Muscle of back (tissue), 13 donors: ENCODE data around the gene PPM1N. TPM values are rescaled to one million over a fixed set of nuclear protein-coding genes. Genes with fewer than 3 reads are reported as not detected.

Source experiments
- DNase-seq, 3 donors: peaks; one replicate each; pipeline versions ENCODE4 v3.0.0 to v3.0.0-alpha.2; 2013
- long read RNA-seq, 9 donors: transcript quantifications; one replicate each; lab custom pipeline, GENCODE V29; 2026
- polyA plus RNA-seq, 10 donors: library from polyadenylated mRNA; unstranded; fragments of 120-200 nt; gene quantifications; one replicate each; pipeline ENCODE4 v1.2.1, GENCODE V29; 2013; ENCODE audit not compliant: insufficient read length in 10 of 10

The PPM1N gene, protein sequence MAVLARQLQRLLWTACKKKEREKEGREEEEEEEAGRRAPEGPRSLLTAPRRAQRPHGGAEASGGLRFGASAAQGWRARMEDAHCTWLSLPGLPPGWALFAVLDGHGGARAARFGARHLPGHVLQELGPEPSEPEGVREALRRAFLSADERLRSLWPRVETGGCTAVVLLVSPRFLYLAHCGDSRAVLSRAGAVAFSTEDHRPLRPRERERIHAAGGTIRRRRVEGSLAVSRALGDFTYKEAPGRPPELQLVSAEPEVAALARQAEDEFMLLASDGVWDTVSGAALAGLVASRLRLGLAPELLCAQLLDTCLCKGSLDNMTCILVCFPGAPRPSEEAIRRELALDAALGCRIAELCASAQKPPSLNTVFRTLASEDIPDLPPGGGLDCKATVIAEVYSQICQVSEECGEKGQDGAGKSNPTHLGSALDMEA
- 1 to 10 TPM in 3 of 10 donors, under 1 TPM in 7; 0.66 to 2.4 (median 0.77) TPM for polyA plus RNA-seq
- long read RNA-seq, donor 1, result 0 reads
- long read RNA-seq, donor 2, partial matches to known transcripts, result 0 of 1 reads
- long read RNA-seq, donor 2, other reads (novel, unspliced or antisense), result 0 of 1 reads
- long read RNA-seq, donor 3, result 0 reads
- long read RNA-seq, donor 4, partial matches to known transcripts, result 0 of 1 reads
- long read RNA-seq, donor 4, other reads (novel, unspliced or antisense), result 0 of 1 reads
- long read RNA-seq, donor 5, partial matches to known transcripts, result 0 of 1 reads
- long read RNA-seq, donor 5, other reads (novel, unspliced or antisense), result 0 of 1 reads
- long read RNA-seq, donor 6, partial matches to known transcripts, result 0 of 1 reads
- long read RNA-seq, donor 6, other reads (novel, unspliced or antisense), result 0 of 1 reads
- long read RNA-seq, donor 7, result 0 reads
- long read RNA-seq, donor 8, result 0 reads
- long read RNA-seq, donor 9, partial matches to known transcripts, result 20 of 20 reads
- long read RNA-seq, donor 9, other reads (novel, unspliced or antisense), result 0 of 20 reads

DNA sequence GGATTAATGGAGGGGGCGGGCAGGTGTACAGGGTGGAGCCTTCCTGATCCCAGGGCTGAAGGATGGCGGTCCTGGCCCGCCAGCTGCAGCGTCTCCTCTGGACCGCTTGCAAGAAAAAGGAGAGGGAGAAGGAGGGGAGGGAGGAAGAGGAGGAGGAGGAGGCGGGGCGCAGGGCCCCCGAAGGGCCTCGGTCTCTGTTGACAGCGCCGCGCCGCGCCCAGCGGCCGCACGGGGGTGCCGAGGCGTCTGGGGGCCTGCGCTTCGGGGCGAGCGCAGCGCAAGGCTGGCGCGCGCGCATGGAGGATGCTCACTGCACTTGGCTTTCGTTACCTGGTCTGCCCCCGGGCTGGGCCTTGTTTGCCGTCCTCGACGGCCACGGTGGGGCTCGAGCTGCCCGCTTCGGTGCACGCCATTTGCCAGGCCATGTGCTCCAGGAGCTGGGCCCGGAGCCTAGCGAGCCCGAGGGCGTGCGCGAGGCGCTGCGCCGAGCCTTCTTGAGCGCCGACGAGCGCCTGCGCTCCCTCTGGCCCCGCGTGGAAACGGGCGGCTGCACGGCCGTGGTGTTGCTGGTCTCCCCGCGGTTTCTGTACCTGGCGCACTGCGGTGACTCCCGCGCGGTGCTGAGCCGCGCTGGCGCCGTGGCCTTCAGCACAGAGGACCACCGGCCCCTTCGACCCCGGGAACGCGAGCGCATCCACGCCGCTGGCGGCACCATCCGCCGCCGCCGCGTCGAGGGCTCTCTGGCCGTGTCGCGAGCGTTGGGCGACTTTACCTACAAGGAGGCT lies at the start of gene PPM1N:
Gene PPM1N (plus strand): TSS at position 33 of the 785 bp plus-strand sequence. CDS start 30 bp downstream, at position 63.
- peak in 1 of 3 donors; percentile 62 for DNase-seq

DNA sequence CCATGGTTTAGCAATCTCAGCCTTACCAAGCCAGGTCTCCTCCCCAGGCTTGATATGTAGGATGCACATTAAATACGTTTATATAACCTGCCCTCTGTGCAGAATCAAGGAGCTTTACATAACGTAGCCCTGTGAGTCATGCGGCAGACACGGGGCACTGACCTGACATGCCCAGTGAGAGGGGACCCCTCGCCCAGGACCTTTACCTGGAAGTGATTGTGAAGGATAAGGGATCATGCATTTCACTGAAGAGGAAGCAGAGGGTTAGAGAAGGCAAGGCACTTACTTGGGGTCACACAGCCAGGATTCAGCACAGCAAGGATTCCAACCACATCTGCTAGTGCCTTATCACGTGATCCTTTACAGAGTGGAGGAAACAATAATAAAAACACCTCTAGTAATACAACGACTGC lies 49.4 kb upstream of the PPM1N start:
- DNase-seq, result no peak

DNA sequence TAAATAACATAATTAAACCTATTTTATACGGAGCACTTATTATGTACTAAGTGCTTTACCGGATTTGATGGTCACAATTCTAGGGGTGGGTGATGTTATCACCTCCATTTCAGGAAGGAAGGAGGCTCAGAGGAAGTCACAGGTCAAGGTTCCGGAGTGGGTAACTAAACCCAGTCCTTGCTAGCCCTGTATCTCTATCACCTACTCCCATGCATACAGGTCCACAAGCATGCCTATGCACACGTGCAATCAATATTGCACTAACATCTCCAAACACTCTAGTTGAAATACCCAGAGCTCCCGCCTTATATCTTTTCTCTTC lies 48.3 kb upstream of the PPM1N start:
- no peak for DNase-seq

DNA sequence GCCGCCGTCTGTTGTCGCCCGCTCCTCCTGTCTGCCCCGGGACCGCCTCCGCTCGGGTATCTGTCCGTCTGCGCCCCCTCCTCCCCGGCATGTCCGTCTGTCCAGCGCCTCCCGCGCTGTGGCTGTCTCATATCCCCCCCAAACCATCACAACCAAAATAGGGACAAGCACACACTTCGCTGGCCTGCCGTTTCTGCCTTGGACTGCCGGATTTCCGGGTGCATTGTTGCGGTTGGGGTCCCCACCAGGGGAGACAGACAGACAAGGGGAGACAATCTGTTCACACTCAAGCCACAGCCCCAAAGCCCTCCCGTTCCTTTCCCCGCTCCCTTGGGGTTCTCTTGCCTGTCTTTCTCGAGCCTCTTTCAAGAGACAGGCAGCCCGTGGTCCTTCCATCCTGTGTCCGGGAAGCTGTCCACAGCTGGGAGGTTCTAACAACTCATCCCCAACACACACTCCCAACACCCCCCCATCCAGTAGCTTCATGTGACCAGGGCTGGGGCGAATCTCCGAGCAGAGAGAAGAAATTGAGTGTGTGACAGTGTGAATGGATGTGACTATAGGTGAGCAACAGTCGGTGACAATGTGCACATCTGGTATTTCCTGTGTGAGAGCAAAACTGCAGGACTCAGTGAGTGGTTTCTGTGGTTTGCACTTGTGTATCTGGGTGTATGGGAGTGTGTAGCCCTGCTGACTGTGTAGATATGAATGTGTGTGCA lies 47.0 kb upstream of the PPM1N start:
- peak in 2 of 3 donors; percentile 71 to 88 for DNase-seq

DNA sequence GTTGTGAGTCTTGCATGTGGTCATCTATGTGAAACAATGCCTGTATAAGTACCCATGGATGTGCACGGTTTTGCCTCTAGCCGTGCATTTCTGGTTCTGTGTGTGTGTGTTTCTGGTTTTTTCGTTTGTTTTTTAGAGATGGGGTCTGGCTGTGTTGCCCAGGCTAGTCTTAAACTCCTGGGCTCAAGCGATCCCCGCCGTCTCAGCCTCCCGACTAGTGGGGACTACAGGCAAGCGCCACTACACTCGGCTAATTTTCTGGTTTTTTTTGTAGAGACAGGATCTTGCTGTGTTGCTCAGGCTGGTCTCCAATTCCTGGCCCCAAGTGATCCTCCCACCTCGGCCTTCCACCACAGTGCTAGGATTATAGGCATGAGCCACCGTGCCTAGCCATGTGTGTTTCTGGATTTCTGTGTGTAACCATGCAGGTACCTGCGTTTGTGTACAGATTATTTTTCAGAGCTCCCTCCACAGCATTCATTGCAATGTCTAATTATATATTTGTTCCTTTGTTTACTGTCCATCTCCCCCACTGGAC lies 46.3 kb upstream of the PPM1N start:
- DNase-seq, result no peak

DNA sequence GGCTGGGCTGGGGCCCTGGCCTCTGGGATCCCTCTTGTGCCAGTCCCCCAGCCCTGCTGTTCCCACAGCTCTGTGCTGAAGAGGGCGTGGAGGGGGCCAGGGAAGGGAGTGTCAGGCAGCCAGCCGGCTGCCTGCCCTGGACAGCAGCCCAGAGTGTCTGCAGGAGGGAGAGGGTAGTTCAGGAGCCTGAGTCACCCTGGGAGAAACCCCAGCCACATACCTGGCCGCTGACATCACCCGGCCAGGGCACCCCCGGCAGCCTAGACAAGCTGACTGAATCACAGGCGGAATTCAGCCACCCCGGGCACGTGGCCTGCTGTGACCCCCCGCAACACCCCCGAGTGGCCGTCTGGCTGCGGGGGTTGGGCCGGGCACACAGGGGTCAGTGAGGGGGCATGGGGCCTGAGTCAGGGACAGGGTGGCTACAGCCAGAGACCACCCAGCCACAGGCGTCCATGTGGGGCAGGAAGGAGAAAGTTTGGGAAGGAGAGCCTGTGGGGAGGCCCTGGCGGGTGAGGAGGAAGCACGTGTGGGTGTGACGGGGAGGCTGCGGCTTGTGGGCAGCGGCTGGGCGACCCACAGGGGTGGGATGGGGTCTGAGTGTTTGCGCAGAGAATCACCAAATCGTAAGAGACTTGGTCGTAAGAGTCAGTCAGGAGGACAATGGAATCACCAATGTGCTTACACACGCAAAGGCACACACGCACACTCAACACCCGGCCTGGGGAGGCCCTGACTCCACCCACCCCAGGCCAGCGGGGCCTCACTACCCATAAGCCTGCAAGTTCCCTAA lies 42.3 kb upstream of the PPM1N start:
- peak; percentile 94 to 97 (median 95) for DNase-seq

DNA sequence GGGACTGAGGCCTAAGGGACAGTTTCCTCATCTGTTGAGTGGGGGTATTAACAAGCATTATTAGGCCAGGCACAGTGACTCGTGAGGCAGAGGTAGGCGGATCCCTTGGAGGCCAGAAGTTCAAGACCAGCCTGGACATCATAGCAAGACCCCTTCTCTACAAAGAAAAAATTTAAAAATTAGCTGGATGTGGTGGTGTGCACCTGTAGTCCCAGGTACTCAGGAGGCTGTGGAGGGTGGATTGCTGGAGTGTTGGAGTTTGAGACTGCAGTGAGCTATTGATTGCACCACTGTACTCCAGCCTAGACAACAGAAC lies 41.8 kb upstream of the PPM1N start:
- no peak for DNase-seq

DNA sequence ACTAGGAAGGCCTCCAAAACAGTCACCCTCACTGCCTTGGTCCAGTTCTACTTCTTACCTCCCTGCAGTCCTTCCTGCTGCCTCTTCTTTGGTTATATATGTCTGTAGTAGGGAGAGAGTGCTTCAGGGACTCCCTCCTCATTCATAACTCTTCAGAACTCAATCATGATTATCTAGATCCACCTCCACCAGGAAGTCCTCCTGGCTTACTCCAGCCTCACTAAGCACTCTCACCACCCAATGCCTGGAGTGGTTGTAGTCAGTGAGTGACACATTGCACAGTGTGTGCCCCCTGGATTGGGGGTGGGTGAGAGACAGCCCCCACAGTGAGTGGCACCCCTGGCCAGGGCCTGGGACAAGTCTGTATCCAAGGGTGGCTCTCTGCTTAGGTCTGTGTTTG lies 40.5 kb upstream of the PPM1N start:
- no peak for DNase-seq

DNA sequence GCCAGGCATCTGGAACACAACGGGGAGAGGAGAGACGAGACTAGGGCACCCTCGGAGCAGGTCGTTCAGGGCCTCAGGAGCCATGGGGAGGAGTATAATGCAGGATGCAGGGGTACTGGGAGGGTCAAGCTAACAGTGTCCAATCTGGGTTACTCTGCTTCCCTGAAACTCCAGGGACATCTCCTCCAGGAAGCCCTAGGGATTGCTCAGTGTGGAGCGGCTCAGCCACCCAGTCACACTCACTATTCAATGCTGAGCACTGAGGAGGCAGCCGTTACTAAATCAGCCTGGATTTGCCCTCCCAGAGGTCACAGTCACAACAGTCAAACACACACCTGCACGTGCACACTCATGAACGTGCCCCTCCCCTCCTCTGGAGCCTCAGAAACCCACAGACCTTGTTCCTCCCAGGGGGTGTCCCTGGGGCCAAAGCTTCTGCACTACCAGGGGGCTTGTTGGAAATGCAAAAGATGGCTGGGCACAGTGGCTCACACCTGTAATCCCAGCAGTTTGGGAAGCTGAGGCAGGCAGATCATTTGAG lies 37.4 kb upstream of the PPM1N start:
- DNase-seq, result no peak

DNA sequence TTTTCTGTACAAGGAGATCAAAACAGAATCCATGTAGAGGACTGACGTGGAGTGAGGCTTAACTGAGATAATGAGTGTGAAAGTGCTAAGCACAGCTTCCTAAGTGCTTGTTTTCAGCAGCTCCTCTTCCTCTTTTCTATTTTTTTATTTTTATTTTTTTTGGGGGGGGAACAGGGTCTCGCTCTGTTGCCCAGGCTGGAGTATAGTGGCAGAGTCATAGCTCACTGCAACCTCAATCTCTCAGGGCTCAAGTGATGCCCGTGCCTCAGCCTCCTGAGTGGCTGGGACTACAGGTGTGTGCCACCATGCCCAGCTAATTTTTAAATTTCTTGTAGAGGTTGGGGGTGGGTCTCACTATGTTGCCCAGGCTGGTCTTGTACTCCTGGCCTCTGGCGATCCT lies 36.1 kb upstream of the PPM1N start:
- DNase-seq, result no peak

DNA sequence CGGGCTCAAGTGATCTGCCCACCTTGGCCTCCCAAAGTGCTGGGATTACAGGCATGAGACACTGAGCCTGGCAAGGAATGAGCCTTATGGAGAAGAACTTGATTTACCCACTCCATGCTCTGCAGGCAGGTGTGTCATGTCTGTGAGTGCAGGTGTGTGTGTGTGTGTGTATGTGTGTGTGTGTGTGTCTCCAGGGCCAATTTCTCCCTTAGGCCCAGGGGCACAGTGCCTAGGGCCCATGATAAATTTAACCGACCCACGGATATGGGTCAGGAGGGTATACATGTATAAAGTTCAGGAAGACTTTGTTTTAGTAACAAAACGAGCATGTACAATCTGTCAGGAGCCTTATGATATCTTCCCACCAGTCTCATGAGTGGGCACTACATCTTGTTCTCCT lies 35.0 kb upstream of the PPM1N start:
- DNase-seq, result no peak

DNA sequence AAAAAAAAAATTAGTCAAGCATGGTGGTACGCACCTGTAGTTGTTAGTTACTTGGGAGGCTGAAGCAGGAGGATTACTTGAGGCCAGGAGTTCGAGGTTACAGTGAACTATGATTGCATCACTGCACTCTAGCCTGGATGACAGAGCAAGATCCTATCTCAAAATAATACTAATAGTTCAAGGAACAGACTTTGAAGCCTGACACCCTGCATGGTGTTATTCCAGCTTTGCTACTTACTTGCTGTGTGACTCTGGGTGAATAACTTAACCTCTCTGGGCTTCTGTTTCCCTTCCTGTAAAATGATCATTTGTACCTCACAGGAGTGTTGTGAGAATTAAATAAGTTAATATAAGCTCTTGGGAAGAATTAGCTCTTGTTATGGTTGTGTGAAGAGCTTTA lies 34.0 kb upstream of the PPM1N start:
- DNase-seq, result no peak

DNA sequence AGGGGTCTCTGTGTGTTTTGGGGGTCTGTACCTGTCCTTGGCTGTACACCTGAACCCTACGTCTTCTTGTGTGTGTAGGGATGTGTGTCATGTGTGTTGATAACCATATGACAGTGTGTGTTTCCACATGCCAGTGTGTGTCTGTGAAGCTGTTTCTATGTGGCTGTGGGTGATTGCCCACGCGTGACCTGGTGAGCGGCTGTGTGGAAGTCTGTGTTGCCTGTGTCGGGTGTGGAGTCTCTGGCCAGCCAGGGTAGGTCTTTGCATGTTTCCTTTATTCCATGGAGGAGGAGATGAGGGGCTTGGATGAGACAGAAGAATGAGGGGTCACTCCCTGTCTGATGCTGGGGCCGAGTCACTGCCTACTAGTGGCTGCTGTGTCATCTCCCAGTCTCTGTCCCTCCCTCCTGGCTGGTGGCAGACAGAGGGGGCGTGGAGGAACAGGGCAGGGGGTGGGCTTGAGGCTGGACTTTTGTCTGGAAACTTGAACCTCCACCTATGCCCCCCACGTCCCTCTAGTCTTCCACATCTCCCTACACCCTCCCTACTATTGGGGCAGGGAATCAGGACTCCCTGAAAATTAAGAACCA lies 33.3 kb upstream of the PPM1N start:
- DNase-seq, result no peak

DNA sequence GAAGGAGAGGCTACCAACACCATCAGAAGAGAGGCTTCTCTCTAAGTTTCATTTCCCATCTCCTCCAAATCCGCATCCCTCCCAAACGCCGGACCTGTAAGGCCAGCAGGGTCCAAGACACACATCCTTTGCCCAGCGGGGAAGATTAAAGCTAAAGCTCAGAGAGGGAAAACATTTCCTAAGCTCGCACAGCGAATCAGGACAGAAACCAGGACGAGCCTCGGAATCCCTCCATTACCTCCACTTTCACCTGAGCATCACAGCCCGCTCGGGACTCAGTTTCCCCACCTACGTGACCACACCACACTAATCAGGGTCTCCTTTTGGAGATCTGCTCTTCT lies 31.2 kb upstream of the PPM1N start:
- DNase-seq, result peak in 1 of 3 donors; percentile 31

DNA sequence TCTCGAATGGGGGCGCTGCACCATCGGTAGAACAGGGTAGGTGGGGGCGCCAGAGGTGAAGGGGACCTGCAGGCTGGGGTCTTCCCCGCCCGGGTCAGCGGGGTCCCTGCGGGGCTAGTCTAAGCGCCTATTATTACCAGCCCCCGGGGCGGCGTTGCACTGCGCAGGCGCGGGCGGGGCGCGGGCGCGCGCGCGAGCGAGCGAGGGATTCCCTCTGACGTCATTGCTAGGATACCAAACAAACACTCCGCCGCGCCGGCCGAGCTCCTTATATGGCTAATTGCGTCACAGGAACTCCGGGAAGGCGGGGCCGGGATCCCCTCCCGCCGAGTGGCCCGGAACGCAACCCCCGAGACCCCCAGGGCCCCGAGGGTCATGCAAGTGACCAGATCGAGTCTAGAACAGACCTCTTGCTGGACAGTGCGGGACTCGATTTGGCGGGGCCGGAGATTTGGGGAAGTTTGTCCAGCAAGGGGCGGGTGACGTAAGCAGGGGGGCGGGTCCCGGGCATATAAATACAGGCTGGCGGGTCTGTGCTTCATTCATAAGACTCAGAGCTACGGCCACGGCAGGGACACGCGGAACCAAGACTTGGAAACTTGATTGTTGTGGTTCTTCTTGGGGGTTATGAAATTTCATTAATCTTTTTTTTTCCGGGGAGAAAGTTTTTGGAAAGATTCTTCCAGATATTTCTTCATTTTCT lies 30.6 kb upstream of the PPM1N start, which contains the start of gene FOSB:
Gene FOSB (plus strand): TSS at position 541 of the 703 bp plus-strand sequence. CDS start 591 bp downstream, outside the sequence.
- DNase-seq, result peak; percentile 95 to 97 (median 96)

DNA sequence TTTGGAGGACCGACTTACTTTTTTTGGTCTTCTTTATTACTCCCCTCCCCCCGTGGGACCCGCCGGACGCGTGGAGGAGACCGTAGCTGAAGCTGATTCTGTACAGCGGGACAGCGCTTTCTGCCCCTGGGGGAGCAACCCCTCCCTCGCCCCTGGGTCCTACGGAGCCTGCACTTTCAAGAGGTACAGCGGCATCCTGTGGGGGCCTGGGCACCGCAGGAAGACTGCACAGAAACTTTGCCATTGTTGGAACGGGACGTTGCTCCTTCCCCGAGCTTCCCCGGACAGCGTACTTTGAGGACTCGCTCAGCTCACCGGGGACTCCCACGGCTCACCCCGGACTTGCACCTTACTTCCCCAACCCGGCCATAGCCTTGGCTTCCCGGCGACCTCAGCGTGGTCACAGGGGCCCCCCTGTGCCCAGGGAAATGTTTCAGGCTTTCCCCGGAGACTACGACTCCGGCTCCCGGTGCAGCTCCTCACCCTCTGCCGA lies 30.0 kb upstream of the PPM1N start:
- DNase-seq, result no peak

DNA sequence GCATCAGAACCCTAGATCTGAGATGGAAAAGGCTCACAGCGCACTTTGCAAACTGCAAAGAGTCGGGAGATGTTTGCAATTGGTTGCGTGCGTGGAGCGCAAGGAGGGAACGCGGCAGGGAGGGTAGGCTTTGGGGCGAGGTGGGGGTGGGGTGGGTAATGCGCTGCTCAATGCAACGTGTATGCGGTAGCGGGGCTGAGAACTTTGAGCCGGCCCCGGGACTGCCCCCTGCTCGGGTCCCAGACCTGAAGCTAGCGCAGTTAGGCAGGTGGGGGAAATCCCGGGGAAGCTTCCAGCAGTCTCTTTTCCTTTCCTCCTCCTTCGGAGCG lies 29.5 kb upstream of the PPM1N start:
- no peak for DNase-seq

DNA sequence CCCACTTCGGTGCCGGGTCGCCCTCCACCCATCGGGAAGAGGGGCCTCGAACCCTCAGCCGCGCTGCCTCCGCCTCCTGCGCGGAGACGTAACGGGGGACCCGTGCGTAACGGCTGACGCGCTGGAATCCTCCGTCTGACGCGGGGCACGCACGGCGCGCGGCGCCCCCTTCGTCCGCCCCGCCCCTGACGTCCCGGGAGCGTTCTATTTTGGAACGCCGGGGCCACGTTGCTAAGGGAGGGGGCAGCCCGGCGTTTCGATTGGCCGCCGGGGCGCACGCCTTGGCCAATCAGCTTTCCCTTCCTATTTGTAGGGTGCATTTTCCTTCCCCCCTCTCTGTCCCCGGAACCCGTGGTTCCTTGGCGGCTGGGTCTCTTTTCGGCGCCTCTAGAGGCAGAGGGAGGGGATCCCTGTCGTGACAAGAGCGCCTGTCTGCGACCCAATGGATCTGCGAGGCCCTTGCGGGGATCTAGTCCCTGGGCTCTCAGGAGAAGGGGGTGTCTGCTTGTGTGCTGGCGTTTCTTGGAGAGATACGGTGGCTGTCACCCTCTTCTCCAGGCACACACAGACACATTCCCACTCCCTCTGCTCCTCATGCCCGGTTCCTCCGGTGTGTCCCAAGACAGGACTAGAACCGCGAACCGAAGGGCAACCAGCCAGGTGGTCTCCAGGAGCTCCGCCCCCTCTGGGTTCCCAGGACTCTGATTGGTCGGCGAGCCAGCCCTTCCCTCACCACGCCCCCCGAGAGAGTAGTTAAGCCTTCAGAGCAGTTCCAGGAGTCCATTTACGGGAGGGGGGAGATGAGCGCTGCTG lies 28.9 kb upstream of the PPM1N start:
- peak; percentile 94 to 98 (median 95) for DNase-seq
